ENCODE measurements around the gene PRPSAP1. TPM values are rescaled to one million over a fixed set of nuclear protein-coding genes. Genes with fewer than 3 reads are reported as not detected.

Gene PRPSAP1
- total RNA-seq, 4 donors from 2014 or later: 35.8 to 72.3 (median 62.2) TPM

- no peak for DNase-seq (ENCODE audit: low spot score in 2 of 2)
- TF ChIP-seq POLR2A (IDR thresholded peaks at IDR 0.05) (no peak), CTCF (IDR thresholded peaks at IDR 0.05) (no peak)
- WGBS, 2 donors: 84 to 87% methylated on average over 21 of the region's 21 CpGs
Observed at GRCh38 chr17:76379646-76380376, 26.1 kb upstream of the PRPSAP1 start.

GRCh38 chr17:76379275-76379641 is 25.5 kb upstream of the PRPSAP1 start:
- no peak for DNase-seq (ENCODE audit: low spot score in 2 of 2)
- intact Hi-C loops (cut with DNase I; ENCODE audit: low total_unique reads): no loop called here
- TF ChIP-seq CTCF (IDR thresholded peaks at IDR 0.05) (no peak), POLR2A (IDR thresholded peaks at IDR 0.05) (no peak)
- H3K4me3 ChIP-seq (ENCODE audit: low read depth, poor library complexity, severe bottlenecking): no peak overlapping the region
- WGBS, 2 donors: 85 to 90% methylated on average over 11 of the region's 11 CpGs

More at GRCh38 chr17:76379646-76380376, 26.1 kb upstream of the PRPSAP1 start:
- no peak overlapping the region for H3K4me3 ChIP-seq (ENCODE audit: low read depth, poor library complexity, severe bottlenecking)
- intact Hi-C loops (cut with DNase I; ENCODE audit: low total_unique reads): no loop called here

GRCh38 chr17:76378548-76379274 is 25.0 kb upstream of the PRPSAP1 start:
- no peak overlapping the region for H3K4me3 ChIP-seq (ENCODE audit: low read depth, poor library complexity, severe bottlenecking)
- no peak for TF ChIP-seq CTCF (IDR thresholded peaks at IDR 0.05)
- no peak for TF ChIP-seq POLR2A (IDR thresholded peaks at IDR 0.05)
- 70 to 73% methylated on average over 5 of the region's 5 CpGs for WGBS, 2 donors
- intact Hi-C loops (cut with DNase I; ENCODE audit: low total_unique reads): no loop called here
- no peak for DNase-seq (ENCODE audit: low spot score in 2 of 2)

- intact Hi-C loops (cut with DNase I; ENCODE audit: low total_unique reads): no loop called here
- WGBS, 2 donors: 72 to 76% methylated on average over 8 of the region's 8 CpGs
- TF ChIP-seq POLR2A (IDR thresholded peaks at IDR 0.05) (no peak), CTCF (IDR thresholded peaks at IDR 0.05) (no peak)
- no peak overlapping the region for H3K4me3 ChIP-seq (ENCODE audit: low read depth, poor library complexity, severe bottlenecking)
- DNase-seq (ENCODE audit: low spot score in 2 of 2): peak in 1 of 2 donors; percentile 85
Observed at GRCh38 chr17:76376318-76377133, 22.8 kb upstream of the PRPSAP1 start.

- H3K4me3 ChIP-seq (ENCODE audit: low read depth, poor library complexity, severe bottlenecking): no peak overlapping the region
- 87 to 92% methylated on average over 16 of the region's 16 CpGs for WGBS, 2 donors
- intact Hi-C loops (cut with DNase I; ENCODE audit: low total_unique reads): no loop called here
- DNase-seq (ENCODE audit: low spot score in 2 of 2): no peak
- TF ChIP-seq CTCF (IDR thresholded peaks at IDR 0.05) (no peak), POLR2A (IDR thresholded peaks at IDR 0.05) (no peak)
Observed at GRCh38 chr17:76371656-76372628, 18.2 kb upstream of the PRPSAP1 start.
